Endothelial cell of umbilical vein (primary cell): ENCODE measurements around the gene PEX7. TPM values are rescaled to one million over a fixed set of nuclear protein-coding genes. Genes with fewer than 3 reads are reported as not detected.

ENCODE experiments used
- BruUV-seq: library from RNA; stranded (reverse); fragments of 400-500 nt; replicated peaks from 2 replicates; lab custom pipeline; 2021; lab: Mats Ljungman, UMichigan
- CTCF ChIA-PET: fragments of 300-600, 350-600 bp; sonication (Branson Sonifier 250); formaldehyde crosslinking; loops from one replicate; lab custom pipeline; 2021; ENCODE audit warnings: antibody characterized with exemption, inconsistent platforms; lab: Charles Lee
- POLR2A ChIA-PET: fragments of 300-600, 350-600 bp; sonication (Branson Sonifier 250); formaldehyde crosslinking; loops from one replicate; lab custom pipeline; 2021; ENCODE audit warnings: antibody characterized with exemption, inconsistent platforms; lab: Charles Lee
- DNase-seq: peaks from one replicate; pipeline ENCODE4 v3.0.0-alpha.2; 2011; ENCODE audit warnings: low read depth, low spot score
- FAIRE-seq: peaks from 2 replicates; lab custom pipeline; 2011; peaks lifted over from hg19 to GRCh38; lab: Jason Lieb, UNC
- H2AFZ ChIP-seq: 2 replicates; pipeline ENCODE4 v1.6.0; 2012; ENCODE audit warnings: low read depth, low read length, control low read depth, inconsistent platforms
- H3K27ac ChIP-seq: 2 replicates; pipeline ENCODE4 v1.5.1; 2011; ENCODE audit warnings: low read depth, mild to moderate bottlenecking, control low read depth, low read length, moderate library complexity; ENCODE audit not compliant: insufficient read depth
- H3K27me3 ChIP-seq, 2 experiments: 2 replicates each; pipeline versions ENCODE4 v1.6.0 to v1.6.1; 2011; ENCODE audit warnings: low read length in 2 of 2, mixed read lengths in 1 of 2; ENCODE audit not compliant: control insufficient read depth in 2 of 2, insufficient read depth in 2 of 2
- H3K36me3 ChIP-seq, 2 experiments: 2 replicates in 1 of 2; 3 replicates in 1 of 2; pipeline ENCODE4 v1.5.1; 2011; ENCODE audit warnings: low read length in 2 of 2, mild to moderate bottlenecking in 1 of 2, moderate library complexity in 1 of 2; ENCODE audit not compliant: control insufficient read depth in 2 of 2, insufficient read depth in 2 of 2; ENCODE audit errors: extremely low read depth in 1 of 2
- H3K4me1 ChIP-seq: 3 replicates; pipeline ENCODE4 v1.5.1; 2011; ENCODE audit warnings: mild to moderate bottlenecking, low read length; ENCODE audit not compliant: control insufficient read depth, insufficient read depth; ENCODE audit errors: extremely low read depth
- H3K4me2 ChIP-seq: 2 replicates; pipeline ENCODE4 v1.6.1; 2011; ENCODE audit warnings: low read length, control low read depth, mixed read lengths; ENCODE audit not compliant: insufficient read depth
- H3K4me3 ChIP-seq, 3 experiments: fragments of 200-600 bp in 1 of 3; sonication (generic), shearing (Covaris generic) in 1 of 3; replicated peaks in 1 of 3; 2 replicates each; pipeline ENCODE4 v1.5.1; 2011 to 2016; ENCODE audit warnings: control low read depth in 3 of 3, low read length in 3 of 3, mild to moderate bottlenecking in 2 of 3, inconsistent platforms in 1 of 3, low read depth in 1 of 3, moderate library complexity in 1 of 3; ENCODE audit not compliant: insufficient read depth in 1 of 3
- H3K79me2 ChIP-seq: 2 replicates; pipeline ENCODE4 v1.6.0; 2012; ENCODE audit warnings: low read length, inconsistent platforms; ENCODE audit not compliant: control insufficient read depth, insufficient read depth
- H3K9ac ChIP-seq: replicated peaks from 2 replicates; pipeline ENCODE3; 2011; ENCODE audit warnings: low read length, control low read depth; ENCODE audit not compliant: insufficient read depth; ENCODE audit errors: extremely low read depth
- H3K9me1 ChIP-seq: replicated peaks from 3 replicates; pipeline ENCODE4 v1.6.0; 2011; ENCODE audit warnings: mild to moderate bottlenecking, low read length; ENCODE audit not compliant: control insufficient read depth, insufficient read depth; ENCODE audit errors: extremely low read depth
- H3K9me3 ChIP-seq: replicated peaks from 2 replicates; pipeline ENCODE4 v1.5.1; 2012; ENCODE audit warnings: low read length, inconsistent platforms; ENCODE audit not compliant: control insufficient read depth, insufficient read depth
- H4K20me1 ChIP-seq: replicated peaks from 2 replicates; pipeline ENCODE3; 2011; ENCODE audit warnings: mild to moderate bottlenecking, low read length; ENCODE audit not compliant: control insufficient read depth, insufficient read depth; ENCODE audit errors: extremely low read depth
- EZH2 ChIP-seq: IDR thresholded peaks from 2 replicates; pipeline ENCODE4 v1.6.1; 2012; ENCODE audit warnings: borderline replicate concordance, low read depth, mild to moderate bottlenecking, moderate library complexity, low read length, inconsistent platforms; ENCODE audit not compliant: severe bottlenecking
- FOS ChIP-seq: IDR thresholded peaks from 2 replicates; pipeline ENCODE4 v1.6.1; 2011; ENCODE audit warnings: mild to moderate bottlenecking, low read length, moderate library complexity, borderline replicate concordance; ENCODE audit not compliant: insufficient read depth
- GATA2 ChIP-seq: IDR thresholded peaks from 2 replicates; pipeline ENCODE4 v1.7.0; 2011; ENCODE audit warnings: low read depth, mild to moderate bottlenecking, moderate library complexity, mixed read lengths, low read length; ENCODE audit not compliant: insufficient read length, insufficient read depth
- JUN ChIP-seq: IDR thresholded peaks from 2 replicates; pipeline ENCODE4 v1.6.1; 2011; ENCODE audit warnings: borderline replicate concordance, low read depth; ENCODE audit not compliant: insufficient read length, insufficient read depth
- MYC ChIP-seq: IDR thresholded peaks from one replicate; pipeline ENCODE4 v1.6.1; 2011; ENCODE audit warnings: mild to moderate bottlenecking, low read depth, low read length
- POLR2A ChIP-seq: IDR thresholded peaks from 2 replicates; pipeline ENCODE4 v1.6.1; 2012; ENCODE audit warnings: low read depth, mild to moderate bottlenecking, control low read depth, low read length
- POLR2AphosphoS5 ChIP-seq: IDR thresholded peaks from 2 replicates; pipeline ENCODE4 v1.6.1; 2012; ENCODE audit warnings: low read depth, mild to moderate bottlenecking, control low read depth, low read length, moderate library complexity; ENCODE audit not compliant: insufficient read depth
- dilution Hi-C: fragments of 300-500 bp; cut with MboI; formaldehyde crosslinking; loops from one replicate; pipeline ENCODE4 v1.15.0; 2019; ENCODE audit warnings: low sequenced_read_pairs; ENCODE audit not compliant: extremely low pct_ligation_motif_present
- intact Hi-C: fragments of 100-400 bp; cut with micrococcal nuclease; formaldehyde crosslinking; loops from one replicate; pipeline ENCODE4 v1.10.0; 2022
- polyA plus RNA-seq, 4 experiments: library from polyadenylated mRNA; depleted of rRNA in 3 of 4; stranded (reverse) in 3 of 4; unstranded in 1 of 4; fragments of >200 nt; gene quantifications; 2 replicates each; pipeline versions ENCODE4 v1.2.1 to v1.2.3, GENCODE V29; 2011 to 2012; ENCODE audit warnings: missing spikeins in 1 of 4
- total RNA-seq: library from RNA; stranded (reverse); gene quantifications from 2 replicates; pipeline ENCODE4 v1.2.3, GENCODE V29; 2021
- TF ChIP-seq, protein P1 (sequence below), 2 donors: IDR thresholded peaks; 1 replicate in 1 of 2; 2 replicates in 1 of 2; pipeline ENCODE4 v1.5.1; 2011; ENCODE audit warnings: low read length in 2 of 2, mild to moderate bottlenecking in 2 of 2, moderate library complexity in 2 of 2, control low read depth in 1 of 2, inconsistent platforms in 1 of 2, low read depth in 1 of 2; ENCODE audit not compliant: insufficient read depth in 1 of 2; ENCODE audit errors: extremely low read depth in 1 of 2
- TF ChIP-seq, protein P2 (sequence below): IDR thresholded peaks from 2 replicates; pipeline ENCODE4 v1.6.1; 2011; ENCODE audit not compliant: insufficient read depth, insufficient read length

PEX7 gene
- total and polyA plus RNA-seq, 2 donors (not counting 3 experiments of a cell fraction or from before 2014, with no cell fraction given), result 3.7 to 5.7 TPM

DNA sequence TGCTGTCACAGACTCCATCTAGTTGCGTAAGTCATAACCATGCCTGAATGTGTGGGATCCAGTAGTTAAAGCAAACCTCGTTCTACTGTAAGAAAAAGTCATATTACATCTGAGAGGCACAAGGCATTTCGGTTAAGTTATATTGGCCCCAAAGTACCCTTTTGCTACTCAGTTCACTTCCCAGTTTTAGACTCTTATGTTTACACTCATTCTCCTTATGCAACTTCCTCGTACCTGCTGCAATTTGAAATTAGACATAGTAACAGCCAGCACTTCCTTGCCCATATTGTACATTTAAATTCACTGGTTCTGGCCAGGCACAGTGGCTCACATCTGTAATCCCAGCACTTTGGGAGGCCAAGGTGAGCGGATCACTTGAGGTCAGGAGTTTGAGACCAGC lies 37.0 kb downstream of the PEX7 start:
- dilution Hi-C loops, result no loop called here
- H3K9ac ChIP-seq, result no peak overlapping the region
- BruUV-seq, result no TSS peak
- no peaks in the 10 kb centered on the region for H3K36me3 ChIP-seq
- H3K27me3 ChIP-seq, result no peaks in the 10 kb centered on the region
- no peaks in the 10 kb centered on the region for H3K9me1 ChIP-seq
- DNase-seq (no peak), FAIRE-seq (no peak)
- POLR2A ChIA-PET, result no interaction called here
- intact Hi-C loops, result no loop called here
- no peaks in the 10 kb centered on the region for H3K4me1 ChIP-seq
- H3K27ac ChIP-seq, result no peak overlapping the region
- no peak overlapping the region for H3K4me2 ChIP-seq
- CTCF ChIA-PET, result interaction anchor here (0.6 to 6.4 kb wide), 2 partner anchors 14 to 62 kb away, joined by 3 to 31 read pairs; no protein-coding TSS in a partner anchor
- H3K79me2 ChIP-seq, result no peaks in the 10 kb centered on the region
- no peak overlapping the region for H3K4me3 ChIP-seq
- H3K9me3 ChIP-seq, result no peaks in the 10 kb centered on the region
- no peak for TF ChIP-seq POLR2A
- TF ChIP-seq GATA2, result no peak
- TF ChIP-seq JUN, result no peak
- TF ChIP-seq MYC, result no peak
- TF ChIP-seq, protein P1, sequence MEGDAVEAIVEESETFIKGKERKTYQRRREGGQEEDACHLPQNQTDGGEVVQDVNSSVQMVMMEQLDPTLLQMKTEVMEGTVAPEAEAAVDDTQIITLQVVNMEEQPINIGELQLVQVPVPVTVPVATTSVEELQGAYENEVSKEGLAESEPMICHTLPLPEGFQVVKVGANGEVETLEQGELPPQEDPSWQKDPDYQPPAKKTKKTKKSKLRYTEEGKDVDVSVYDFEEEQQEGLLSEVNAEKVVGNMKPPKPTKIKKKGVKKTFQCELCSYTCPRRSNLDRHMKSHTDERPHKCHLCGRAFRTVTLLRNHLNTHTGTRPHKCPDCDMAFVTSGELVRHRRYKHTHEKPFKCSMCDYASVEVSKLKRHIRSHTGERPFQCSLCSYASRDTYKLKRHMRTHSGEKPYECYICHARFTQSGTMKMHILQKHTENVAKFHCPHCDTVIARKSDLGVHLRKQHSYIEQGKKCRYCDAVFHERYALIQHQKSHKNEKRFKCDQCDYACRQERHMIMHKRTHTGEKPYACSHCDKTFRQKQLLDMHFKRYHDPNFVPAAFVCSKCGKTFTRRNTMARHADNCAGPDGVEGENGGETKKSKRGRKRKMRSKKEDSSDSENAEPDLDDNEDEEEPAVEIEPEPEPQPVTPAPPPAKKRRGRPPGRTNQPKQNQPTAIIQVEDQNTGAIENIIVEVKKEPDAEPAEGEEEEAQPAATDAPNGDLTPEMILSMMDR (IDR thresholded peaks at IDR 0.05; ENCODE audit: extremely low read depth in 1 of 2, insufficient read depth in 1 of 2, low read depth in 1 of 2, low read length in 2 of 2), result no peak
- TF ChIP-seq EZH2, result no peak
- no peak for TF ChIP-seq POLR2AphosphoS5
- TF ChIP-seq, protein P2, sequence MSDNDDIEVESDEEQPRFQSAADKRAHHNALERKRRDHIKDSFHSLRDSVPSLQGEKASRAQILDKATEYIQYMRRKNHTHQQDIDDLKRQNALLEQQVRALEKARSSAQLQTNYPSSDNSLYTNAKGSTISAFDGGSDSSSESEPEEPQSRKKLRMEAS, result no peak
- no peak for TF ChIP-seq FOS
- H2AFZ ChIP-seq, result no peak overlapping the region
- H4K20me1 ChIP-seq, result no peaks in the 10 kb centered on the region
